ENCODE results near the gene CRAT. TPM values are rescaled to one million over a fixed set of nuclear protein-coding genes. Genes with fewer than 3 reads are reported as not detected.
A peak's percentile ranks its signal among the peaks of the same experiment; 100 is the strongest.

The CRAT gene
- total RNA-seq, 6 donors from 2014 or later, result 18.5 to 34.3 (median 26.0) TPM

DNA sequence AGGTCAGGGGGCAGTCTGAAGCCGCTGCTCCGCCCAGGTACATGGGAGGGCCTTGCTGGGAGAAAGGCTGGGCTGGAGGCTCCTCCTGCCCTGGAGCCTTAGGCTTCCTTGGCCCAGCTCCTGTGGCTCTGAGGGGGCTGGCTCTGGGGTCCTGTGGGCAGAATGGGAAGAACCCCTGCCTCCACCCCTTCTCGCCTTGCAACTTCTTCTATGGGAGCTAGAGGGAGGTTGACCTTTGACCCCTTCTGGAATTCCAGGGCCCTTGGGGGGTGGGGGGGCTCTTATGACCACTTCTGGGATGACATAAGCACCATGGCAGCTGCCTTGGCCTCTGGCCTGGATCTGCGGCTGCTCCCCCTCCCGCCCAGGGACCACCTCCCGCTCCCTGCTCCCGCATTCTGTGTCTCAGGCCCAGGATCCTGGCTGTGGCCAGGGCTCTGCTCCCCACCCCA is 35.3 kb upstream of the CRAT start:
- Histone ChIP-seq H3K36me3 (peaks cover 0 to 26% (median 19%) of the 10 kb centered on the region in 4 donors), H3K9me3 (no peaks in the 10 kb centered on the region), H3K27ac (peak overlapping the region; percentile 70 to 99 (median 88)), H3K4me1 (peaks cover 57 to 73% (median 61%) of the 10 kb centered on the region in 4 donors), H3K4me3 (no peak overlapping the region), H3K27me3 (no peaks in the 10 kb centered on the region)
- peak in 1 of 2 donors; percentile 56 for DNase-seq
- WGBS, 2 donors, result 71 to 90% methylated on average over 4 to 7 of the region's 7 CpGs
- ATAC-seq (ENCODE audit: low FRiP score in 2 of 2), result peak in 1 of 2 donors; percentile 60
- TF ChIP-seq POLR2A (IDR thresholded peaks at IDR 0.05) (no peak), EP300 (IDR thresholded peaks at IDR 0.05) (no peak), POLR2AphosphoS5 (IDR thresholded peaks at IDR 0.05) (no peak)
- TF ChIP-seq, protein P1, sequence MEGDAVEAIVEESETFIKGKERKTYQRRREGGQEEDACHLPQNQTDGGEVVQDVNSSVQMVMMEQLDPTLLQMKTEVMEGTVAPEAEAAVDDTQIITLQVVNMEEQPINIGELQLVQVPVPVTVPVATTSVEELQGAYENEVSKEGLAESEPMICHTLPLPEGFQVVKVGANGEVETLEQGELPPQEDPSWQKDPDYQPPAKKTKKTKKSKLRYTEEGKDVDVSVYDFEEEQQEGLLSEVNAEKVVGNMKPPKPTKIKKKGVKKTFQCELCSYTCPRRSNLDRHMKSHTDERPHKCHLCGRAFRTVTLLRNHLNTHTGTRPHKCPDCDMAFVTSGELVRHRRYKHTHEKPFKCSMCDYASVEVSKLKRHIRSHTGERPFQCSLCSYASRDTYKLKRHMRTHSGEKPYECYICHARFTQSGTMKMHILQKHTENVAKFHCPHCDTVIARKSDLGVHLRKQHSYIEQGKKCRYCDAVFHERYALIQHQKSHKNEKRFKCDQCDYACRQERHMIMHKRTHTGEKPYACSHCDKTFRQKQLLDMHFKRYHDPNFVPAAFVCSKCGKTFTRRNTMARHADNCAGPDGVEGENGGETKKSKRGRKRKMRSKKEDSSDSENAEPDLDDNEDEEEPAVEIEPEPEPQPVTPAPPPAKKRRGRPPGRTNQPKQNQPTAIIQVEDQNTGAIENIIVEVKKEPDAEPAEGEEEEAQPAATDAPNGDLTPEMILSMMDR (IDR thresholded peaks at IDR 0.05), result no peak

DNA sequence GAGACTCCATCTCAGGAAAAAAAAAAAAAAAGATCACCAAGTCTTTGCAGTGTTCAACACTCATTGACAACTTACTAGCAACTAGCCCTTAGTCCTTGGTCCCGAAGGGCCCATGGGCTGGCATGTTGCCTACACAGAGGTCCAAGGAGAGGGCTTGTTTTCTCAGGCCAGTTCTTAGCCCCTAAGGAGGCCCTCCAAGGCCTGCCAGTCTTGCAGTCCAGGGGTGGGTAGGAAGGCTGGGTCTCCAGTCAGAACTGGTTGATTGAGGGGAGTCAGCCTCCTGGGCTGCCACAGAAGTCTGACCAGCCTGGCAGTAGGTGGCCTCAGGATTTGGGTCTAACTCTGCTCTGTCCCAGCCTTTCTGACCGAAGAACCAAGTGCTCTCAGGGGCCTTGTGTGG is 34.7 kb upstream of the CRAT start:
- DNase-seq (no peak), ATAC-seq (ENCODE audit: low FRiP score in 2 of 2) (no peak)
- Histone ChIP-seq H3K27me3 (no peaks in the 10 kb centered on the region), H3K9me3 (no peaks in the 10 kb centered on the region), H3K4me1 (peaks cover 63 to 78% (median 67%) of the 10 kb centered on the region in 4 donors), H3K36me3 (peaks cover 0 to 25% (median 18%) of the 10 kb centered on the region in 4 donors), H3K4me3 (no peak overlapping the region), H3K27ac (peak overlapping the region; percentile 70 to 99 (median 88))
- 50 to 80% methylated on average over 1 of the region's 2 CpGs for WGBS, 2 donors
- TF ChIP-seq, protein P1 (IDR thresholded peaks at IDR 0.05), result no peak
- TF ChIP-seq EP300 (IDR thresholded peaks at IDR 0.05), result no peak

DNA sequence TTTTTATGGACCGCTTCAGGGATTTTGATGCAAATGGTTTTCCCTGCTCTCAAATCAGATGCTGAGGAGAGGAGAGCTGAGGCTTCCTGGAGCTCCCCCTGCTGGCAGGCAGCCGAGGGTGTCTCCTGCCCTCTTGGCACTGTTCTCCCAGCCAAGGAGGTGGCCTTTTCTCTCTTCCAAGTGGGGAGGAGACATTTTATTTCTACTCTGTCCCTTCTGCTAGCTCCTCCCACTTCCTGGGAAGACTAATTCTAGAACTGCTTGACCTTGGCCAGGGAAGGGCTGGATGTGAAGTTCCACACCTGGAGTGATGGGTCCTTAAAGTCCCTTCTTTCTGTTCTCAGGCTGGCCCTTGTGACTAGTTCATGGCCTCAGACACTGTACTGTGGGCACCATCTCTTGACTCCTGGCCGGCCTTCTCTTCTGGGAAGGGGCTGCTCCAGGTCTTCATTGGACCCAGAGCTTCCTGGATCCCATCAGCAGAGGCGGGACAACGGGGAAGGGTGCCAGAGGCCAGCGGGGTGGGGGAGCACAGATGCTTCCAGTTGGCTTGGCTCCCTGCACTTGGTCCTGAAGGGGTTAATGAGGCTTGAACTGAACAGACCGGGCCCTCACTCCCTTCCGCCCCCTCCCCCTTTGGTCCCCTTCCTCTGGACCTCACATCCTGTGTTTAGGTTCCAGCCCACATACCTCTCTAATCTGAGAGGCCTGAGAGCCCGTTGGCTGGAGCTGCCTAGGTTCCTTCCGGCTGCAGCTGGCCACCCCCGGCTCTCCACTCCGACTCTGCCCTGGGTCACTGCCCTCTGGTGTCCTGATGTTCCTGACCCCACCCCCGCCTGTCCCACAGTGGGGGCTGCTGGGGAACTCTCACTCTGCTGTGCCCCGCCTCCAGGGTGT is 32.7 kb upstream of the CRAT start:
- H3K36me3 ChIP-seq, result peaks cover 0 to 19% (median 10%) of the 10 kb centered on the region in 4 donors
- TF ChIP-seq, protein P1 (IDR thresholded peaks at IDR 0.05), result peak; percentile 70 to 89 (median 82)
- peak in 1 of 2 donors; percentile 59 for TF ChIP-seq POLR2AphosphoS5 (IDR thresholded peaks at IDR 0.05)
- no peak for TF ChIP-seq POLR2A (IDR thresholded peaks at IDR 0.05)
- TF ChIP-seq EP300 (IDR thresholded peaks at IDR 0.05), result peak in 1 of 4 donors; percentile 1

DNA sequence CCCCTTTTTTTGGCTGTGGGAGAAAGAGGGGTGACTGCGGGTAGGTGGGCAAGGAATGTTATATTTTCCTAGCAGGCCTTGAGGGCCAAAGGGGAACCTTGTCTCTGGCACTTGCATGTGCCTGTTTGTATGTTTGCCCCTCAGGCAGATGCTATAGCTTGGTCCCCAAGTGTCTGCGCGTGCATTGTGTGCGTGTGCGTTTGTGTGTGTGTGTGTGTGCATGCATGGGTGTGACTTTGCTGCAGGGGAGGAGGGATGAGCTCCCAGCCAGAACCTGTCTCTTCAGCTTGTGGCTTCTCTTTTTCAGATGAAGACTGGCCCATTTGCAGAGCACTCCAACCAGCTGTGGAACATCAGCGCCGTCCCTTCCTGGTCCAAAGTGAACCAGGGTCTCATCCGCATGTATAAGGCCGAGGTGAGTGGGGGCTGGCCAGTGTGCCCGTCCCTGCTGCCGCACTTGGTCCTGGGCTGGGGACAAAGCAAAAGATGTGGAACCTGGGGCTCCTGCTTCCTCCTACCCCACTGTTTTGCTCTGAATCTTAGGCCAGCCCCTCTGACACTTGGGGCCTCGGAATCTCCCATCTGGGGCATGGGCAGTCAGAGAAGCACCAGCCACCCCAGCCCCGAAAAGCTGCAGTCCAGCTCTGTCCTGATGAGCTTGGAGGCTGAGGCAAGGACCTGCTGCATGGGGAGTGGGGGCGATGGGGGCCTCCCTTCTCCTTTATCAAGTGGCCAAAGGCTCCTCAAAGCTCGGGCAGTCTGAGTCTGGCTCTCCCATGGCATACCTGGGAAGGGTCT is 31.7 kb upstream of the CRAT start:
- H3K27ac ChIP-seq, result peak overlapping the region; percentile 96 to 99 (median 98)
- ATAC-seq (ENCODE audit: low FRiP score in 2 of 2) (no peak), DNase-seq (no peak)
- H3K4me3 ChIP-seq, result peak overlapping the region in 1 of 4 donors; percentile 58
- no peak for TF ChIP-seq POLR2A (IDR thresholded peaks at IDR 0.05)
- no peak for TF ChIP-seq EP300 (IDR thresholded peaks at IDR 0.05)
- TF ChIP-seq POLR2AphosphoS5 (IDR thresholded peaks at IDR 0.05), result no peak
- TF ChIP-seq, protein P1 (IDR thresholded peaks at IDR 0.05), result no peak
- WGBS, 2 donors, result 62 to 71% methylated on average over 10 to 15 of the region's 15 CpGs
- H3K36me3 ChIP-seq, result peaks cover 0 to 22% (median 14%) of the 10 kb centered on the region in 4 donors
- H3K9me3 ChIP-seq, result no peaks in the 10 kb centered on the region
- no peaks in the 10 kb centered on the region for H3K27me3 ChIP-seq
- H3K4me1 ChIP-seq, result peaks cover 81 to 98% (median 88%) of the 10 kb centered on the region in 4 donors

More for the DNA sequence above, 32.7 kb upstream of the CRAT start:
- ATAC-seq (ENCODE audit: low FRiP score in 2 of 2), result peak; percentile 35 to 63
- peak overlapping the region; percentile 96 to 99 (median 98) for H3K27ac ChIP-seq
- peaks cover 80 to 95% (median 85%) of the 10 kb centered on the region in 4 donors for H3K4me1 ChIP-seq
- H3K4me3 ChIP-seq, result peak overlapping the region in 1 of 4 donors; percentile 16
- no peaks in the 10 kb centered on the region for H3K27me3 ChIP-seq
- WGBS, 2 donors, result 11 to 45% methylated on average over 5 to 14 of the region's 14 CpGs
- DNase-seq, result peak; percentile 84 to 88
- no peaks in the 10 kb centered on the region for H3K9me3 ChIP-seq
